Measurements from ENCODE around the gene TRIM37.
A peak's percentile ranks its signal among the peaks of the same experiment; 100 is the strongest.

TRIM37 gene

GRCh38 chr17:59030811-59031210 is 75.9 kb downstream of the TRIM37 start:
- no peak for DNase-seq

- DNase-seq = peak; percentile 26
Measured at GRCh38 chr17:59028328-59028727, 78.4 kb downstream of the TRIM37 start.

DNA sequence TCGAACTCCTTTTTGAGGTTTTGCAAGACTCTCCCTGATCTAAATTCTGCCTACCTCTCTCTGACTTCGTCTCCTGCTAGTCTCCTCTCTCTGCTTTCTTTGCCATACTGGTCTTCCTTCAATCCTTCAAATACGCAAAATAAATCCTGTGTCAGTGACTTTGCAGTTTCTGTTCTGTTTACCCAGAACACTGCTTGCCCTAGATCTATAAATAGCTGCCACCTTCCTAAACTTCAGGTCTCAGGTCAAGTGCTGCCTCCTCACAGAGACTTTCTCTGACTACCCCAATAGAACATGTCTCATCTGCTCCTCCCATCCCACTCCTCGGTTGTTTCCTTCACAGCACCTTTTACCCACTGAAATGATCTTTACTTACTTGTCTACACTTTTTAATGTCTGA is 78.9 kb downstream of the TRIM37 start:
- DNase-seq = no peak

- DNase-seq = no peak
Measured at GRCh38 chr17:59026176-59026939, 80.3 kb downstream of the TRIM37 start.

GRCh38 chr17:59024916-59025315 is 81.8 kb downstream of the TRIM37 start:
- DNase-seq = no peak

DNA sequence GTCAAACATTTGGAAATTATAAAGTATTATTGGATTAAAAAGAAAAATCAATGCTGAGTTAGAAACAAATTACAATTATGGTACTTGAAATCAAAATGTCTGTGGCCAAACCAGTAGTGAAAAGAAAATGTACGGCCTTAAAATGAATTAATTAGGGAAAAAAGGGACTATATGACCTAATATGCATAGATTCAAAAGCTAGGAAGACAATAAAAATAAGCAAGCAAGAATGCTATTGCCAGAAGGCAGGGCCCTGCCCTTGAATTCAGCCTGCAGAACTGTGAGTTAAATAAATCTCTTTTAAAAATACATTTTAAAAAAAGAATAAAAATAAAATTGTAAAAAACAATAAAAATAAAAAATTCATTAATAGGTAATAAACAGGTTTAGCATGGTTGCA is 88.7 kb downstream of the TRIM37 start:
- DNase-seq = no peak

DNA sequence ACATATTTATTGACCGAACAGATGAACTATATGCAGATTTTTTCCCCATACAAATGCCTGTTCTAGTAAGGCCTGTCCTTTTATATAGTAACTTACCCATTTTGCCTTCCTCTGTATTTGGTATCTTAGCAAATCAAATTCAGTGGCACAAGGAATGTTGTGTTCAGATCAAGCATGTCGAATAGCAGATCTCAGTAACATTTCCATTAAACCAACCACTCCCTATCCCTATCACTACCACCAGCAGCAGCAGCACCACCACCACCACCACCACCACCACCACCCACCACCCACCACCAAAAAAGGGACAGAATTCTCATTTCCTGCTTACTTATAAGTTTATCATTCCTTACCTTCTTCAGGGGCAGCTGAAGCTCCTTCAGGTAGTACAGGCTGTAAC is 94.7 kb downstream of the TRIM37 start:
- DNase-seq = no peak

- no peak for DNase-seq
Measured at GRCh38 chr17:59010026-59010425, 96.7 kb downstream of the TRIM37 start.

DNA sequence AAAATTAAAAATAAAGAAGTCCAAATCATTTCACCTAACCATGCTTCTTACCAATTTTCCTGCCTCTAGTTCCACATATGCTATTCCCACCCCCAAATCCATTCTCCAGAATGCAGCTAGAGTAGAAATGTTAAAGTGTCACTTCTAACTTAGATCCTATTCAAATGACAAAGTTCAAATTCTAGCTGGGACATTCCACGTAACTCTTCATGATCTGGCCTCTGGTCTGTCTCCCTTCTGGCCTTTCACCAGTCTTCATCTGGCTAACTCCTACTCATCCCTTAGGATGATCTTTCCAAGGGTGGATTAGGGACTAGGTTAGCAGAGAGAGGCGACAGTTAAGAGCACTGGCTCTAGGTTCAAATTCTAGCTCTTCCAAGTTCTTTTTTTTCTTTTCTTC is 97.9 kb downstream of the TRIM37 start:
- DNase-seq = no peak

DNA sequence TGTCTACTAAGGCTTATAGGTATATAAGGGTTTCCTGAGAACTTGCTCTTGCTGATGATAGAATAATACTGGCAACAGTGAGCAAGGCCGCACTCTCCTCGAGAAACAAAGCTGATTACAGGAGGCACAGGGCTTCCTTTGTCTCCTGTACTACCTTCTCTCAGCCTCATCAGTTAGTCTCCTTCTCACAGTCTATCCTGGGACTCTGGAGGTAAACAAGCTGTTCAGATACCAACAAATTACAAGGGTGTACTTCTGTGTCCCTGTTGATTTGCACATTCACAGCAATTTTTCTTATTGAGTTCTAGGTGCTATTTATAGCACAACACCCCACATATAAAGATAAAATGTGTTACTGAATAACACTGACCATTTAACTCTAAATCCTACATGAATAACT is 98.7 kb downstream of the TRIM37 start:
- DNase-seq = no peak

GRCh38 chr17:59004338-59005111 is 102.2 kb downstream of the TRIM37 start:
- DNase-seq = peak; percentile 65

- DNase-seq = no peak
Measured at GRCh38 chr17:59003860-59004259, 102.8 kb downstream of the TRIM37 start.

GRCh38 chr17:59002848-59003247 is 103.8 kb downstream of the TRIM37 start:
- DNase-seq = no peak

DNA sequence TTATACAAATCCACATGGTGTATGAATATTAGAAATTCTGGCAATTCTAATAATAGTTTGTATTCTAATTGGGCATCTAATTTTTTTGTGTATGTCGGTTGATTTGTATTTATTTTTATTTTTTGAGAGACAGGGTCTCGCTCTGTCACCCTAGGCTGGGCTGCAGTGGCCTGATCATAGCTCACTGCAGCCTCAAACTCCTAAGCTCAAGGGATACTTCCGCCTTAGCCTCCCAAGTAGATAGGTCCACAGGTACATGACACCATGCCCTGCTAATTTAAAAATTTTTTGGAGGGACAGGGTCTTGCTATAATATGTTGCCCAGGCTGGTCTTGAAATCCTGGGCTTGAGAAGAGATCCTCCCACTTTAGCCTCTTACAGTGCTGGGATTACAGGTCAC is 104.6 kb downstream of the TRIM37 start:
- no peak for DNase-seq

GRCh38 chr17:59001158-59001814 is 105.4 kb downstream of the TRIM37 start:
- peak; percentile 36 for DNase-seq

GRCh38 chr17:59000022-59000421 is 106.7 kb downstream of the TRIM37 start:
- no peak for DNase-seq

- DNase-seq = no peak
Measured at GRCh38 chr17:58999500-58999899, 107.2 kb downstream of the TRIM37 start.

DNA sequence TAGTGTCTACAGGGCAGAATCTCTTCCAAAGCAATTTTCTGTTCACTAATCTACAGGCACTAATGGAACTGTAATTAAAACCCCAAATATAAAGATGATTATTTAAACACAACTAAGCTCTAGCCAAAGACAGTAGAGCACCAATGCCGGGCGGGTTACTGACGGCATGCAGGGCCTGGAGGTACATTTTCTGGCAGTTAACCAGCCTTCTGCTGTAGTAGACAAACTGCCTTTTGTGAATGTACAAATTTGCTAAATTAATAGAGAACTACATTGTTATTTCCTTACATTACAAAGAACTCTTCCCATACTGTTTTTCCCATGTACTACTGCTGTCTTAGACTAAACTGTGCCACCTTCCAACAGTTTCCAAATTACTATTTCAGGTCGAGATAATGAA is 107.8 kb downstream of the TRIM37 start:
- no peak for DNase-seq

DNA sequence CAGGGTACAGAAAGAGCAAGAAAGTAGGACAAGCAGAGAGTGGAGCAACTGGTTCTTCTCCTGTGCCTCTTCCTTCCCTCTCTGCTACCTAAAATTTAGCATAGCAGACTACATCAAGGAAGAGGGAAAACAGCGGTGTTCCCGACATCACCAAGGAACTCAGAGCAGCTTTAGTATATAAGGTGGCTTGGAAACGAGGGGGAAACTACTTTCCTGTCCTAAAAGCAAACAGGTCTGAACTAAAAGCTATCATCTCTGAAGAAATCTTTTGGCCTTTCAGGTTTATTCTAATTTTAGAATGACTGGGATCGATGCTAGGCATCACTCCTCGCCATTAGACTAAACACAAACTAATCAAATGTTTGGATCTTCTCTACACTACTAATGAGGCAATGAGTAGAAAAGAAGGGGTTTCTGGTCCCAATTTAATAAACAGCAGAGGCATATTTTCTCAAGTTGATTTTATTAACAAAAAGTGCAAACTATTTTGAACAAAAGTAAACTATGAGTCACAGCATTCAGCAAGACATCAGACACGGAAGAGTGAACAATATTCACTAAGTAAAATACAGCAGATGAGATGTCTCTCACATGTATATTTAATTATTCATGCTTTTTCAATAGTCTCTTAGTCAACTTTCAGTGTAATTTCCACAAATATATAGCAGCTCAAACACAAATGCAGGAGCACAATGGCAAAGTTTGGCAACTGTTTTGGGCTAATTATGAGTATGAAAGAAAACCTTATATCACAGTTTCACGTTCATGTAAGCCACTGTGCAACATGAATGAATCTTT is 108.7 kb downstream of the TRIM37 start:
- DNase-seq = no peak

GRCh38 chr17:58996968-58997367 is 109.7 kb downstream of the TRIM37 start:
- DNase-seq = no peak

GRCh38 chr17:58995247-58995940 is 111.3 kb downstream of the TRIM37 start:
- no peak for DNase-seq

GRCh38 chr17:58993311-58993710 is 113.4 kb downstream of the TRIM37 start:
- no peak for DNase-seq

All from femur (tissue), 1 donor.